Amygdala (tissue), 56 donors: Measurements from ENCODE around the gene KRTAP5-2.

Experiments used
- DNase-seq, 56 donors: peaks; one replicate each; lab custom pipeline; 2025; lab: John Stamatoyannopoulos, UW

KRTAP5-2 gene

GRCh38 chr11:1560002-1560648 lies 38.0 kb downstream of the KRTAP5-2 start:
- no peak for DNase-seq

GRCh38 chr11:1559111-1559951 lies 38.8 kb downstream of the KRTAP5-2 start:
- peak in 53 of 56 donors; percentile 58 to 98 (median 90) for DNase-seq

GRCh38 chr11:1558775-1559110 lies 39.4 kb downstream of the KRTAP5-2 start:
- DNase-seq, result no peak

- peak in 7 of 56 donors; percentile 15 to 49 (median 35) for DNase-seq
These were observed 40.0 kb downstream of the KRTAP5-2 start for GRCh38 chr11:1557904-1558774.

- no peak for DNase-seq
These were observed 40.8 kb downstream of the KRTAP5-2 start for GRCh38 chr11:1557051-1557884.

- DNase-seq, result no peak
These were observed 41.7 kb downstream of the KRTAP5-2 start for GRCh38 chr11:1556278-1556902.

- no peak for DNase-seq
These were observed 42.4 kb downstream of the KRTAP5-2 start for GRCh38 chr11:1555713-1556153.

- no peak for DNase-seq
These were observed 42.9 kb downstream of the KRTAP5-2 start for GRCh38 chr11:1554981-1555712.

GRCh38 chr11:1553808-1554594 lies 44.1 kb downstream of the KRTAP5-2 start:
- no peak for DNase-seq

GRCh38 chr11:1549338-1550330 lies 48.5 kb downstream of the KRTAP5-2 start:
- peak in 32 of 56 donors; percentile 30 to 75 (median 60) for DNase-seq

GRCh38 chr11:1548221-1549070 lies 49.6 kb downstream of the KRTAP5-2 start:
- peak in 20 of 56 donors; percentile 17 to 78 (median 52) for DNase-seq

GRCh38 chr11:1547467-1548098 lies 50.5 kb downstream of the KRTAP5-2 start:
- no peak for DNase-seq
